ENCODE measurements around the gene PGAP1.

PGAP1 gene

GRCh38 chr2:196926562-196927375, at the start of gene PGAP1:
Gene PGAP1 (minus strand): TSS chr2:196926707. CDS start chr2:196926616, 91 bp downstream.
- peak; percentile 69 for DNase-seq (ENCODE audit: low read depth)

- DNase-seq (ENCODE audit: low read depth): no peak
Observed at GRCh38 chr2:196974970-196975369, 48.5 kb upstream of the PGAP1 start.

- no peak for DNase-seq (ENCODE audit: low read depth)
Observed at GRCh38 chr2:196971574-196972279, 45.2 kb upstream of the PGAP1 start.

- DNase-seq (ENCODE audit: low read depth): no peak
Observed at GRCh38 chr2:196970099-196970498, 43.6 kb upstream of the PGAP1 start.

- no peak for DNase-seq (ENCODE audit: low read depth)
Observed at GRCh38 chr2:196968516-196968915, 42.0 kb upstream of the PGAP1 start.

GRCh38 chr2:196967775-196968174, 41.3 kb upstream of the PGAP1 start:
- DNase-seq (ENCODE audit: low read depth): no peak

- DNase-seq (ENCODE audit: low read depth): no peak
Observed at GRCh38 chr2:196967116-196967515, 40.6 kb upstream of the PGAP1 start.

- no peak for DNase-seq (ENCODE audit: low read depth)
Observed at GRCh38 chr2:196966061-196966460, 39.6 kb upstream of the PGAP1 start.

- DNase-seq (ENCODE audit: low read depth): no peak
Observed at GRCh38 chr2:196965651-196966050, 39.1 kb upstream of the PGAP1 start.

GRCh38 chr2:196963961-196964360, 37.5 kb upstream of the PGAP1 start:
- no peak for DNase-seq (ENCODE audit: low read depth)

GRCh38 chr2:196963043-196963442, 36.5 kb upstream of the PGAP1 start:
- no peak for DNase-seq (ENCODE audit: low read depth)

- DNase-seq (ENCODE audit: low read depth): no peak
Observed at GRCh38 chr2:196962325-196962724, 35.8 kb upstream of the PGAP1 start.

- no peak for DNase-seq (ENCODE audit: low read depth)
Observed at GRCh38 chr2:196961889-196962288, 35.4 kb upstream of the PGAP1 start.

GRCh38 chr2:196959734-196960338, 33.3 kb upstream of the PGAP1 start:
- DNase-seq (ENCODE audit: low read depth): no peak

GRCh38 chr2:196959281-196959680, 32.8 kb upstream of the PGAP1 start:
- DNase-seq (ENCODE audit: low read depth): no peak

GRCh38 chr2:196957881-196958525, 31.5 kb upstream of the PGAP1 start:
- no peak for DNase-seq (ENCODE audit: low read depth)

- no peak for DNase-seq (ENCODE audit: low read depth)
Observed at GRCh38 chr2:196957442-196957841, 30.9 kb upstream of the PGAP1 start.

GRCh38 chr2:196956069-196956468, 29.6 kb upstream of the PGAP1 start:
- DNase-seq (ENCODE audit: low read depth): no peak

GRCh38 chr2:196955036-196955435, 28.5 kb upstream of the PGAP1 start:
- DNase-seq (ENCODE audit: low read depth): no peak

GRCh38 chr2:196954001-196954400, 27.5 kb upstream of the PGAP1 start:
- DNase-seq (ENCODE audit: low read depth): no peak

GRCh38 chr2:196952936-196953335, 26.4 kb upstream of the PGAP1 start:
- no peak for DNase-seq (ENCODE audit: low read depth)

- no peak for DNase-seq (ENCODE audit: low read depth)
Observed at GRCh38 chr2:196951973-196952372, 25.5 kb upstream of the PGAP1 start.

- DNase-seq (ENCODE audit: low read depth): no peak
Observed at GRCh38 chr2:196949116-196949515, 22.6 kb upstream of the PGAP1 start.
